ENCODE results near the gene EEIG2. TPM values are rescaled to one million over a fixed set of nuclear protein-coding genes. Genes with fewer than 3 reads are reported as not detected.

Gene EEIG2
- total and polyA plus RNA-seq, 9 of the 15 experiments (the other 6 are each of a cell fraction or from before 2014, with no cell fraction given): 6.1 to 26.9 (median 15.2) TPM

- no TSS peak for BruUV-seq (replicated peaks)
- peaks cover 0 to 21% of the 10 kb centered on the region in 2 experiments; a peak in 4 of 5 replicates for H3K4me1 ChIP-seq (replicated peaks in 1 of 2; ENCODE audit: control insufficient read depth in 2 of 2, insufficient read depth in 2 of 2, low read length in 2 of 2)
- no peak overlapping the region for H3K27ac ChIP-seq (ENCODE audit: extremely low read depth, low read depth, low read length)
- no peak overlapping the region for H3K9ac ChIP-seq (ENCODE audit: insufficient read depth in 1 of 2, low read depth in 2 of 2, low read length in 2 of 2)
- DNase-seq (ENCODE audit: extremely low read depth in 1 of 4, low spot score in 3 of 4) (no peak), FAIRE-seq (peak; percentile 26), ATAC-seq (peak; percentile 71)
- no peaks in the 10 kb centered on the region for H3K27me3 ChIP-seq (ENCODE audit: control insufficient read depth in 2 of 2, insufficient read depth in 2 of 2, low read length in 2 of 2)
- H3K9me3 ChIP-seq (replicated peaks; ENCODE audit: control insufficient read depth, insufficient read depth, low read depth, low read length): no peaks in the 10 kb centered on the region; the same call in 1 of the 2 replicates
- no peaks in the 10 kb centered on the region for H4K20me1 ChIP-seq (replicated peaks; ENCODE audit: control insufficient read depth, insufficient read depth, low read length)
- 36% methylated on average over 4 of the region's 4 CpGs for WGBS (ENCODE audit: insufficient coverage, low coverage, missing lambda C conversion rate)
- ChIA-PET CTCF (ENCODE audit: low intra/inter-chr PET ratio) (no interaction called here), POLR2A (interaction anchor here (0.9 to 1.2 kb wide), 3 partner anchors 9 to 11 kb away, joined by 3 to 5 read pairs (median 4); no protein-coding TSS in a partner anchor)
- H3K79me2 ChIP-seq (ENCODE audit: control insufficient read depth, insufficient read depth, low read length): peaks cover 15% of the 10 kb centered on the region; the same call in 2 of the 3 replicates
- in situ Hi-C loops (cut with MboI): no loop called here
- no peak overlapping the region for H3K4me3 ChIP-seq
- intact Hi-C loops (cut with micrococcal nuclease): no loop called here
- no peaks in the 10 kb centered on the region for H3K36me3 ChIP-seq (ENCODE audit: control insufficient read depth, insufficient read depth, low read length)
- H2AFZ ChIP-seq (ENCODE audit: low read depth, low read length): no peak overlapping the region
- no peaks in the 10 kb centered on the region for H3K9me1 ChIP-seq (ENCODE audit: control insufficient read depth, insufficient read depth, low read length)
- 0 out of 2 replicates have a peak overlapping the region, but pooled peaks have one; percentile 23 for H3K4me2 ChIP-seq (ENCODE audit: insufficient read depth, low read length)
- TF ChIP-seq KAT7 (CRISPR knock-in tag; IDR thresholded peaks at IDR 0.05; ENCODE audit: borderline replicate concordance): no peak
- no peak for TF ChIP-seq FOXP4 (CRISPR knock-in tag; IDR thresholded peaks at IDR 0.05; ENCODE audit: borderline replicate concordance)
- no peak for TF ChIP-seq PURB (CRISPR knock-in tag; IDR thresholded peaks at IDR 0.05; ENCODE audit: low read depth)
- TF ChIP-seq CREB3 (tag; conservative IDR thresholded peaks at IDR 0.05; ENCODE audit: low read depth): no peak
- no peak for TF ChIP-seq FOXO4 (CRISPR knock-in tag; IDR thresholded peaks at IDR 0.05)
- no peak for TF ChIP-seq CREM (IDR thresholded peaks at IDR 0.05; ENCODE audit: low read depth)
- no peak for TF ChIP-seq KDM4B (IDR thresholded peaks at IDR 0.05; ENCODE audit: borderline replicate concordance in 2 of 2, low read depth in 1 of 2)
- TF ChIP-seq SP1 (CRISPR knock-in tag; IDR thresholded peaks at IDR 0.05): no peak
- no peak for TF ChIP-seq BRCA1 (IDR thresholded peaks at IDR 0.05)
- no peak for TF ChIP-seq BRCA1 (CRISPR knock-in tag; IDR thresholded peaks at IDR 0.05)
- no peak for TF ChIP-seq ZBTB43 (CRISPR knock-in tag; IDR thresholded peaks at IDR 0.05)
- no peak for TF ChIP-seq THAP7 (CRISPR knock-in tag; IDR thresholded peaks at IDR 0.05)
- no peak for TF ChIP-seq E2F3 (CRISPR knock-in tag; IDR thresholded peaks at IDR 0.05)
- TF ChIP-seq POU5F1 (IDR thresholded peaks at IDR 0.05; ENCODE audit: borderline replicate concordance, low read depth, low read length, partially characterized antibody): no peak
- TF ChIP-seq XRCC3 (IDR thresholded peaks at IDR 0.05): no peak
Observed at GRCh38 chr1:108583757-108584427, 24.0 kb downstream of the EEIG2 start.

Measured in K562 (cell line).